Panc1 (cell line): ENCODE data around the gene CLIP4. TPM values are rescaled to one million over a fixed set of nuclear protein-coding genes. Genes with fewer than 3 reads are reported as not detected.

ENCODE experiments used
- ATAC-seq: fragments of 200-7000 bp; cut with Tn5 transposase; 2 replicates; pipeline ENCODE4 v1.9.1; 2020; ENCODE audit warnings: mild to moderate bottlenecking, moderate library complexity
- BruUV-seq: library from RNA; stranded (reverse); fragments of 400-500 nt; replicated peaks from 2 replicates; lab custom pipeline; 2021; lab: Mats Ljungman, UMichigan
- CTCF ChIA-PET: fragments of 300-600 bp; sonication (Branson Sonifier 250); formaldehyde crosslinking; loops from one replicate; lab custom pipeline; 2022; ENCODE audit warnings: antibody characterized with exemption; lab: Charles Lee
- POLR2A ChIA-PET: fragments of 300-600 bp; sonication (Branson Sonifier 250); formaldehyde crosslinking; loops from one replicate; lab custom pipeline; 2022; ENCODE audit warnings: antibody characterized with exemption; lab: Charles Lee
- DNase-seq: peaks from one replicate; pipeline ENCODE4 v3.0.0-alpha.2; 2010; ENCODE audit warnings: low read depth, low spot score
- H3K27ac ChIP-seq: 2 replicates; pipeline ENCODE4 v1.5.1; 2011; ENCODE audit warnings: mild to moderate bottlenecking, low read length, inconsistent platforms
- H3K27me3 ChIP-seq: fragments of 200-500 bp; sonication (Bioruptor generic); 2 replicates; pipeline ENCODE4 v1.6.0; 2014; ENCODE audit warnings: low read length, inconsistent platforms; ENCODE audit not compliant: control insufficient read depth, insufficient read depth
- H3K36me3 ChIP-seq: fragments of 200-500 bp; sonication (Bioruptor generic); 2 replicates; pipeline ENCODE4 v1.5.1; 2014; ENCODE audit warnings: inconsistent platforms, mild to moderate bottlenecking, low read length, moderate library complexity; ENCODE audit not compliant: control insufficient read depth, insufficient read depth
- H3K4me1 ChIP-seq: 2 replicates; pipeline ENCODE4 v1.5.1; 2011; ENCODE audit warnings: inconsistent platforms, mild to moderate bottlenecking, low read length, moderate library complexity; ENCODE audit not compliant: control insufficient read depth, insufficient read depth
- H3K4me3 ChIP-seq, 2 experiments: 2 replicates each; pipeline ENCODE4 v1.5.1; 2011 to 2012; ENCODE audit warnings: low read depth in 2 of 2, low read length in 2 of 2, mild to moderate bottlenecking in 2 of 2, inconsistent platforms in 1 of 2, moderate library complexity in 1 of 2
- H3K9me3 ChIP-seq: fragments of 200-500 bp; sonication (Bioruptor generic); 2 replicates; pipeline ENCODE4 v1.5.1; 2014; ENCODE audit warnings: low read depth, mild to moderate bottlenecking, inconsistent platforms, low read length, moderate library complexity; ENCODE audit not compliant: control insufficient read depth, insufficient read depth
- CTCF ChIP-seq: fragments of 450-650 bp; IDR thresholded peaks from 2 replicates; pipeline ENCODE4 v1.5.1; 2017; ENCODE audit warnings: mild to moderate bottlenecking
- POLR2AphosphoS5 ChIP-seq: IDR thresholded peaks from 2 replicates; pipeline ENCODE4 v1.6.1; 2012; ENCODE audit warnings: mild to moderate bottlenecking, low read depth, low read length, moderate library complexity
- REST ChIP-seq, 2 experiments: IDR thresholded peaks; 2 replicates each; pipeline ENCODE4 v1.6.1; 2011 to 2012; ENCODE audit warnings: low read depth in 2 of 2, control low read depth in 1 of 2, low read length in 1 of 2, mild to moderate bottlenecking in 1 of 2, moderate library complexity in 1 of 2; ENCODE audit not compliant: insufficient read depth in 1 of 2
- SIN3A ChIP-seq: IDR thresholded peaks from 2 replicates; pipeline ENCODE4 v1.6.1; 2012; ENCODE audit warnings: low read depth, mild to moderate bottlenecking, low read length, moderate library complexity, borderline replicate concordance; ENCODE audit not compliant: insufficient read depth
- TCF7L2 ChIP-seq: IDR thresholded peaks from 2 replicates; pipeline ENCODE4 v1.6.1; 2011; ENCODE audit warnings: mild to moderate bottlenecking, low read depth, low read length, inconsistent platforms
- in situ Hi-C: cut with HindIII; loops from 2 replicates; pipeline ENCODE4 v1.10.0; 2016; ENCODE audit warnings: low sequenced_read_pairs, low pct_unique_long_range_greater_than_20kb
- intact Hi-C: fragments of 100-400 bp; cut with micrococcal nuclease; formaldehyde crosslinking; loops from one replicate; pipeline ENCODE4 v1.10.0; 2022; ENCODE audit not compliant: unreplicated experiment
- total RNA-seq: library from RNA; stranded (reverse); gene quantifications from one replicate; pipeline ENCODE4 v1.2.1, GENCODE V29; 2021; ENCODE audit not compliant: unreplicated experiment

The CLIP4 gene
- total RNA-seq, 1 experiment from 2014 or later: 43.0 TPM

- intact Hi-C loops: no loop called here
- BruUV-seq: no TSS peak
These were observed 48.1 kb upstream of the CLIP4 start for GRCh38 chr2:29066997-29067605.

GRCh38 chr2:29068513-29068912 is 46.7 kb upstream of the CLIP4 start:
- in situ Hi-C loops: no loop called here

More at GRCh38 chr2:29066997-29067605, 48.1 kb upstream of the CLIP4 start:
- H3K36me3 ChIP-seq: no peaks in the 10 kb centered on the region
- H3K9me3 ChIP-seq: no peaks in the 10 kb centered on the region
- H3K4me3 ChIP-seq: no peak overlapping the region
- DNase-seq (no peak), ATAC-seq (no peak)
- in situ Hi-C loops: no loop called here
- POLR2A ChIA-PET: interaction anchor here (0.5 kb wide), 1 partner anchor 16 kb away, joined by 4 read pairs; no protein-coding TSS in a partner anchor
- H3K27me3 ChIP-seq: no peaks in the 10 kb centered on the region
- TF ChIP-seq TCF7L2: no peak
- no peak for TF ChIP-seq SIN3A
- no peak for TF ChIP-seq CTCF
- TF ChIP-seq REST (IDR thresholded peaks at IDR 0.05; ENCODE audit: insufficient read depth in 1 of 2, low read depth in 2 of 2, low read length in 1 of 2): no peak
- TF ChIP-seq POLR2AphosphoS5: no peak
- no peaks in the 10 kb centered on the region for H3K4me1 ChIP-seq
- no peak overlapping the region for H3K27ac ChIP-seq
- CTCF ChIA-PET: no interaction called here

More at GRCh38 chr2:29068513-29068912, 46.7 kb upstream of the CLIP4 start:
- ATAC-seq (no peak), DNase-seq (no peak)
- ChIA-PET POLR2A (no interaction called here), CTCF (no interaction called here)
- no peaks in the 10 kb centered on the region for H3K27me3 ChIP-seq
- intact Hi-C loops: no loop called here
- TF ChIP-seq POLR2AphosphoS5 (no peak), CTCF (no peak), TCF7L2 (no peak), REST (IDR thresholded peaks at IDR 0.05; ENCODE audit: insufficient read depth in 1 of 2, low read depth in 2 of 2, low read length in 1 of 2) (no peak), SIN3A (no peak)
- H3K36me3 ChIP-seq: no peaks in the 10 kb centered on the region
- H3K27ac ChIP-seq: no peak overlapping the region
- H3K4me3 ChIP-seq: no peak overlapping the region
- no peaks in the 10 kb centered on the region for H3K9me3 ChIP-seq
- no TSS peak for BruUV-seq
- no peaks in the 10 kb centered on the region for H3K4me1 ChIP-seq
